HFFc6 (cell line): Measurements from ENCODE around the gene STOM. TPM values are rescaled to one million over a fixed set of nuclear protein-coding genes. Genes with fewer than 3 reads are reported as not detected.

Source experiments
- DNase-seq: peaks from one replicate; pipeline ENCODE4 v3.0.0-alpha.2; 2018
- H3K27ac Mint-ChIP-seq: 2 replicates; pipeline ENCODE4 v1.8.0; 2020; ENCODE audit warnings: mild to moderate bottlenecking, mixed read lengths
- H3K27me3 Mint-ChIP-seq: 2 replicates; pipeline ENCODE4 v1.8.0; 2021; ENCODE audit warnings: mild to moderate bottlenecking, moderate library complexity, mixed read lengths; ENCODE audit not compliant: insufficient read depth
- H3K36me3 Mint-ChIP-seq: 2 replicates; pipeline ENCODE4 v1.8.0; 2021; ENCODE audit warnings: low read depth, mixed read lengths
- H3K4me1 Mint-ChIP-seq: 2 replicates; pipeline ENCODE4 v1.8.0; 2020; ENCODE audit warnings: low read depth, mixed read lengths
- H3K4me3 Mint-ChIP-seq: 2 replicates; pipeline ENCODE4 v1.8.0; 2020; ENCODE audit warnings: mild to moderate bottlenecking, moderate library complexity, mixed read lengths
- H3K9me3 Mint-ChIP-seq: 2 replicates; pipeline ENCODE4 v1.8.0; 2020; ENCODE audit warnings: mild to moderate bottlenecking, mixed read lengths
- total RNA-seq, 6 experiments: library from RNA; stranded (reverse); fragmentation: NEBNext Ultra II Directional; extraction: Animal tissue kit (Norgen Biotek cat#: 25700); gene quantifications; 2 replicates in 1 of 6; 3 replicates in 5 of 6; pipeline ENCODE4 v1.2.3, GENCODE V29; 2021
- TF ChIP-seq, protein P1 (sequence below): fragments of 200-600 bp; sonication (generic); IDR thresholded peaks from 2 replicates; pipeline ENCODE4 v1.5.0; 2021; ENCODE audit warnings: antibody characterized with exemption, mild to moderate bottlenecking

STOM gene
- total RNA-seq, 6 experiments from 2014 or later, result 85.4 to 151 (median 138) TPM

- H3K27me3 Mint-ChIP-seq, result no peaks in the 10 kb centered on the region; the same call in 1 of the 2 replicates
- peaks cover 98% of the 10 kb centered on the region for H3K4me1 Mint-ChIP-seq
- H3K36me3 Mint-ChIP-seq, result peaks cover 37% of the 10 kb centered on the region
- peak overlapping the region; percentile 53 for H3K4me3 Mint-ChIP-seq
- H3K9me3 Mint-ChIP-seq, result no peaks in the 10 kb centered on the region
- no peak for DNase-seq
- peak overlapping the region; percentile 78 for H3K27ac Mint-ChIP-seq
- TF ChIP-seq, protein P1, sequence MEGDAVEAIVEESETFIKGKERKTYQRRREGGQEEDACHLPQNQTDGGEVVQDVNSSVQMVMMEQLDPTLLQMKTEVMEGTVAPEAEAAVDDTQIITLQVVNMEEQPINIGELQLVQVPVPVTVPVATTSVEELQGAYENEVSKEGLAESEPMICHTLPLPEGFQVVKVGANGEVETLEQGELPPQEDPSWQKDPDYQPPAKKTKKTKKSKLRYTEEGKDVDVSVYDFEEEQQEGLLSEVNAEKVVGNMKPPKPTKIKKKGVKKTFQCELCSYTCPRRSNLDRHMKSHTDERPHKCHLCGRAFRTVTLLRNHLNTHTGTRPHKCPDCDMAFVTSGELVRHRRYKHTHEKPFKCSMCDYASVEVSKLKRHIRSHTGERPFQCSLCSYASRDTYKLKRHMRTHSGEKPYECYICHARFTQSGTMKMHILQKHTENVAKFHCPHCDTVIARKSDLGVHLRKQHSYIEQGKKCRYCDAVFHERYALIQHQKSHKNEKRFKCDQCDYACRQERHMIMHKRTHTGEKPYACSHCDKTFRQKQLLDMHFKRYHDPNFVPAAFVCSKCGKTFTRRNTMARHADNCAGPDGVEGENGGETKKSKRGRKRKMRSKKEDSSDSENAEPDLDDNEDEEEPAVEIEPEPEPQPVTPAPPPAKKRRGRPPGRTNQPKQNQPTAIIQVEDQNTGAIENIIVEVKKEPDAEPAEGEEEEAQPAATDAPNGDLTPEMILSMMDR, result no peak
These were observed 6.0 kb downstream of the STOM start for GRCh38 chr9:121364077-121364476.

DNA sequence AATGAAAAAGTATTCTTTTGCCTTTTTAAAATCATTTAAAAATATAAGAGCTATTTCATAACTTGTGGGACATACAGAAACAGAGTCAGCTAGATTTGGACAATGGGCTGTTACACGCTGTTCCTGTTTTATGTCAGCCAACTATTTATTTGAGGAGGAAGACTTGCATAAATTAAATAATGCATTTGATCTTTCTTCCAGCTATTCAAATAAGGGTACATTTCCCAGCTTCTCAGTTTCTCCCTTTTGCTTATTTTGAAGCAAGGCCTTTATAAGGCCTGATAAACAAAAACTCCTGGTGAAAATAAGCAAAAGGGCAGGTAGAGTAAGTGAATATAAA is 6.5 kb downstream of the STOM start:
- TF ChIP-seq, protein P1, result no peak
- peak overlapping the region; percentile 78 for H3K27ac Mint-ChIP-seq
- peak overlapping the region; percentile 53 for H3K4me3 Mint-ChIP-seq
- no peak for DNase-seq
- peaks cover 98% of the 10 kb centered on the region for H3K4me1 Mint-ChIP-seq
- H3K36me3 Mint-ChIP-seq, result peaks cover 38% of the 10 kb centered on the region
- H3K27me3 Mint-ChIP-seq, result no peaks in the 10 kb centered on the region; the same call in 1 of the 2 replicates
- no peaks in the 10 kb centered on the region for H3K9me3 Mint-ChIP-seq

GRCh38 chr9:121362813-121363621 is 7.0 kb downstream of the STOM start:
- Mint-ChIP-seq H3K36me3 (peaks cover 34% of the 10 kb centered on the region), H3K9me3 (no peaks in the 10 kb centered on the region), H3K27me3 (no peaks in the 10 kb centered on the region; the same call in 1 of the 2 replicates), H3K4me1 (peaks cover 94% of the 10 kb centered on the region), H3K4me3 (peak overlapping the region; percentile 80), H3K27ac (peak overlapping the region; percentile 93)
- peak; percentile 88 for DNase-seq
- TF ChIP-seq, protein P1, result no peak

DNA sequence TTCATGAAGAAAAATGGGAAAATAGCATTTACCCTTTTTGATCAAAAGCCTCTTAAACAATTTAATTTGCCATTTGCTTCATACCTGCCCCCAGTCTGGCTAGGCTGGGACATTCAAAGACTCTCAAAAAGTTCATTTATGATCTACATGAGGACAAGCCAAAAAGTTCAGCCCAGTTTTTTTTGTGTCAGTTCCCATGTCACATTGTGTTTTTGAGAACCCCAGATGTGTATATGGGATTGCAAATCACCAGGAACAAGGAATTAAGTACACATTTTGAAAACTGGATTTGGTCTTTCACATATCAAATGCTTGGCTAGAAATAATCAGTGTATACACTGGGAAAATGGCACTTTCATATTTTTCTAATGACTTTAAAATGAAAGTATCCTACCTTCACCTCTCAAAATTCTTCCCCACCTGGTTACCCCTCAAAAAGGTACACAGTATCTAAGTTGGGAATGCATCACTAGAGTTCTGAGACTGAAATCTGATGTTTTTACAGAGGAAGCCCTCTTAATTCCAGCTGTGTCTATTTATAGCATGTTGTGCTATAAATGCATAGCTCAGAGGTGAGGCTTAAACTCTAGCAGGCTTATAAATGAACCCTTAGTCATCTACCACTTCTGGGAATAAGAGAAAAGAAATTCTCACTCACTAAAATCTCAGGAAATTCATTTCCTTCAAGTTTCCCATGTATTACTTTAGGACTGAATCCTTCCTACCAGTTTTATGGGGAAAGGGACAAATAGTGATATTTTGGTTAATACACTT is 9.3 kb downstream of the STOM start:
- Mint-ChIP-seq H3K36me3 (peaks cover 38% of the 10 kb centered on the region), H3K27me3 (no peaks in the 10 kb centered on the region; the same call in 1 of the 2 replicates), H3K4me1 (peaks cover 92% of the 10 kb centered on the region), H3K9me3 (no peaks in the 10 kb centered on the region), H3K4me3 (peak overlapping the region; percentile 72), H3K27ac (peak overlapping the region; percentile 84)
- DNase-seq, result peak; percentile 87
- TF ChIP-seq, protein P1, result no peak

DNA sequence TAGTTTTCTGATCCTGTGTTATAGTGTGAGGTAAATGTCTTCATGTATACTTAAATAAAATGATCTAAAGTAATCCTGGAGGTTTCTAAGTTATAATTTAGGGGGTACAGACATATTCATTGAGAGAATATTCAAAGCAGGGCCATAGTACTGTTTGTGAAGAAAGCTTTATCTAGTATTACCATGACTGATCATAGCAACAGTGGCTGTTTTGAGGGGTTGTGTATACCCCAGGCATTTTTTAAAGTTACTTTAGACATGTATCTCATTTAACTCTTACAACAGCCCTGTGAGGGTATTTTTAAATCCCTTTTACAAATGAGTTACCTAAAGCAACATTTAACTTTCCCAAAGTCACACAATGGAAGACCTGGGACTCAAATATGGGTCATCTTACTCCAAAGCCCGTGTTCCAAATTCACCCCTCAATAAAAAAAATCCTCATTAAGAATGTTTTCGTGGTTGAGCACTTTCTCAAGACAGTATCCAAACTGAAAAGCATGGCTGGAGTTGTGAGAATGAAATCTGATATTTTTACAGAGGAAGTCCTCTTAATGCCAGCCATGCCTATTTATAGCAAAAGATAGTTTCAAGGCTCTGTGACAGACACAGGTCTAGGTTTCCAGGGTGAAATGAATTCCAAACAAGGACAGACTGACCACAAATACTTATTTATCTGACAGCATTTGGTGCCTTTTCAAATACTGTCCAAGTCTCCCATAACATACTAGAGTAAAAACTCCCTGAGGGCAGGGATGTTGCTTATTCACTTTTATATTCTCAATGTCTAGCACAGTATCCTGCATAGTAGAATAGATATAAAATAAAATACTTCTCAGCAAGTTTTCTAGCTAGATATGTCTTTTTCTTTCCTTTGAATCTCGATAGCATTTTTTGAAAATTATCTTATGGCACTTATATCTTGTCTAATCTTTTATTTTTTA is 10.4 kb downstream of the STOM start:
- Mint-ChIP-seq H3K4me1 (peaks cover 88% of the 10 kb centered on the region), H3K9me3 (no peaks in the 10 kb centered on the region), H3K27ac (peak overlapping the region; percentile 64), H3K4me3 (no peak overlapping the region), H3K36me3 (peaks cover 34% of the 10 kb centered on the region), H3K27me3 (no peaks in the 10 kb centered on the region; the same call in 1 of the 2 replicates)
- peak; percentile 53 for DNase-seq
- TF ChIP-seq, protein P1, result no peak
